Measurements from ENCODE around the gene DDX3X.

GRCh38 chrX:41405551-41405950 is 71.6 kb downstream of the DDX3X start:
- TF ChIP-seq POLR2AphosphoS5 (IDR thresholded peaks at IDR 0.05) (no peak), TAF1 (IDR thresholded peaks at IDR 0.05; ENCODE audit: low read depth) (no peak), EZH2 (IDR thresholded peaks at IDR 0.05; ENCODE audit: borderline replicate concordance, insufficient read depth, low read length, poor library complexity, severe bottlenecking) (no peak), EP300 (conservative IDR thresholded peaks at IDR 0.05; ENCODE audit: poor library complexity, severe bottlenecking) (no peak)
- TF ChIP-seq, protein P1, sequence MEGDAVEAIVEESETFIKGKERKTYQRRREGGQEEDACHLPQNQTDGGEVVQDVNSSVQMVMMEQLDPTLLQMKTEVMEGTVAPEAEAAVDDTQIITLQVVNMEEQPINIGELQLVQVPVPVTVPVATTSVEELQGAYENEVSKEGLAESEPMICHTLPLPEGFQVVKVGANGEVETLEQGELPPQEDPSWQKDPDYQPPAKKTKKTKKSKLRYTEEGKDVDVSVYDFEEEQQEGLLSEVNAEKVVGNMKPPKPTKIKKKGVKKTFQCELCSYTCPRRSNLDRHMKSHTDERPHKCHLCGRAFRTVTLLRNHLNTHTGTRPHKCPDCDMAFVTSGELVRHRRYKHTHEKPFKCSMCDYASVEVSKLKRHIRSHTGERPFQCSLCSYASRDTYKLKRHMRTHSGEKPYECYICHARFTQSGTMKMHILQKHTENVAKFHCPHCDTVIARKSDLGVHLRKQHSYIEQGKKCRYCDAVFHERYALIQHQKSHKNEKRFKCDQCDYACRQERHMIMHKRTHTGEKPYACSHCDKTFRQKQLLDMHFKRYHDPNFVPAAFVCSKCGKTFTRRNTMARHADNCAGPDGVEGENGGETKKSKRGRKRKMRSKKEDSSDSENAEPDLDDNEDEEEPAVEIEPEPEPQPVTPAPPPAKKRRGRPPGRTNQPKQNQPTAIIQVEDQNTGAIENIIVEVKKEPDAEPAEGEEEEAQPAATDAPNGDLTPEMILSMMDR (IDR thresholded peaks at IDR 0.05; ENCODE audit: poor library complexity, severe bottlenecking): no peak
